Suprapubic skin (tissue), 4 donors: Measurements from ENCODE around the gene RBM47. TPM values are rescaled to one million over a fixed set of nuclear protein-coding genes. Genes with fewer than 3 reads are reported as not detected.

Experiments
- DNase-seq, 2 donors: peaks; one replicate each; pipeline ENCODE4 v3.0.0-alpha.2; 2019; ENCODE audit warnings: low spot score in 2 of 2
- H3K27ac ChIP-seq: fragments of 200-600 bp; sonication (generic); one replicate; pipeline ENCODE4 v1.5.1; 2019
- H3K27me3 ChIP-seq: fragments of 200-600 bp; sonication (generic); one replicate; pipeline ENCODE4 v1.5.1; 2019
- H3K36me3 ChIP-seq: fragments of 200-600 bp; sonication (generic); one replicate; pipeline ENCODE4 v1.5.1; 2019
- H3K4me1 ChIP-seq: fragments of 200-600 bp; sonication (generic); one replicate; pipeline ENCODE4 v1.5.1; 2019
- H3K4me3 ChIP-seq: fragments of 200-600 bp; sonication (generic); one replicate; pipeline ENCODE4 v1.5.1; 2019; ENCODE audit warnings: mild to moderate bottlenecking
- H3K9me3 ChIP-seq: fragments of 200-600 bp; sonication (generic); one replicate; pipeline ENCODE4 v1.5.1; 2019
- EP300 ChIP-seq: sonication (generic); formaldehyde crosslinking; IDR thresholded peaks from one replicate; pipeline ENCODE4 v1.6.1; 2017; ENCODE audit warnings: antibody characterized with exemption
- POLR2A ChIP-seq, 2 donors: fragments of 450-650 bp; IDR thresholded peaks; one replicate each; pipeline ENCODE4 v1.6.1; 2017; ENCODE audit warnings: antibody characterized with exemption in 2 of 2, mild to moderate bottlenecking in 2 of 2, moderate library complexity in 2 of 2
- POLR2AphosphoS5 ChIP-seq, 3 donors: sonication (generic); formaldehyde crosslinking; IDR thresholded peaks; one replicate each; pipeline ENCODE4 v1.6.1; 2017; ENCODE audit warnings: antibody characterized with exemption in 3 of 3
- WGBS: methylation state at CpG from one replicate; pipeline ENCODE4 v1.1.5; 2018; 5-methylcytosine and 5-hydroxymethylcytosine counted together
- total RNA-seq, 4 donors: library from RNA; depleted of rRNA; stranded (reverse); fragments of >200 nt; gene quantifications; one replicate each; pipeline ENCODE4 v1.1.0, GENCODE V29; 2016
- TF ChIP-seq, protein P1 (sequence below), 2 donors: fragments of 200-600 bp in 1 of 2; fragments of 450-650 bp in 1 of 2; sonication (generic) in 1 of 2; IDR thresholded peaks; one replicate each; pipeline ENCODE4 v1.5.1; 2016 to 2019; ENCODE audit warnings: antibody characterized with exemption in 2 of 2, mild to moderate bottlenecking in 1 of 2, moderate library complexity in 1 of 2

Gene RBM47
- total RNA-seq, 4 donors from 2014 or later = 40.2 to 286 (median 47.4) TPM

DNA sequence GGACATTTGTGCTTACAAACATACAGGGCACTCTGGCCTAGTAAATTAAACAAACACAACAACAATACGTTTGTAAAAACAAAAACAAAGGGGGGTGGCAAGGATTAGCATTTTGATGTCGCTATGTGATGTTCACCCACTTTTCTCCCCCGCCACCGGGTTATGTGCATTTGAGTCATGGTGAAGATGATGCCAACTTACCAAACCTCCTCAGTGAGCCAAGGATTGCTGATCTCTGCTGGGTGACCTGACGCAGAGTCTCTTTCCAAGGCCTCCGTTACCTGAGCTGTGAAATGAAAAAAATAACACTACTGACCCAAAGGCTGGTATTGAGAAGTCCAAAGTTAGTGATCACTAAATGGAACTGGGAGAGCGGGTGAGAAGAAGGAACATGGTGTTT is 85.4 kb downstream of the RBM47 start:
- Histone ChIP-seq H3K9me3 (no peaks in the 10 kb centered on the region), H3K27me3 (no peaks in the 10 kb centered on the region), H3K36me3 (no peaks in the 10 kb centered on the region), H3K27ac (no peak overlapping the region), H3K4me3 (no peak overlapping the region), H3K4me1 (no peaks in the 10 kb centered on the region)
- no peak for DNase-seq
- WGBS = 92% methylated on average over 7 of the region's 7 CpGs
- no peak for TF ChIP-seq POLR2AphosphoS5 (IDR thresholded peaks at IDR 0.05)
- TF ChIP-seq POLR2A (IDR thresholded peaks at IDR 0.05) = no peak
- TF ChIP-seq, protein P1, sequence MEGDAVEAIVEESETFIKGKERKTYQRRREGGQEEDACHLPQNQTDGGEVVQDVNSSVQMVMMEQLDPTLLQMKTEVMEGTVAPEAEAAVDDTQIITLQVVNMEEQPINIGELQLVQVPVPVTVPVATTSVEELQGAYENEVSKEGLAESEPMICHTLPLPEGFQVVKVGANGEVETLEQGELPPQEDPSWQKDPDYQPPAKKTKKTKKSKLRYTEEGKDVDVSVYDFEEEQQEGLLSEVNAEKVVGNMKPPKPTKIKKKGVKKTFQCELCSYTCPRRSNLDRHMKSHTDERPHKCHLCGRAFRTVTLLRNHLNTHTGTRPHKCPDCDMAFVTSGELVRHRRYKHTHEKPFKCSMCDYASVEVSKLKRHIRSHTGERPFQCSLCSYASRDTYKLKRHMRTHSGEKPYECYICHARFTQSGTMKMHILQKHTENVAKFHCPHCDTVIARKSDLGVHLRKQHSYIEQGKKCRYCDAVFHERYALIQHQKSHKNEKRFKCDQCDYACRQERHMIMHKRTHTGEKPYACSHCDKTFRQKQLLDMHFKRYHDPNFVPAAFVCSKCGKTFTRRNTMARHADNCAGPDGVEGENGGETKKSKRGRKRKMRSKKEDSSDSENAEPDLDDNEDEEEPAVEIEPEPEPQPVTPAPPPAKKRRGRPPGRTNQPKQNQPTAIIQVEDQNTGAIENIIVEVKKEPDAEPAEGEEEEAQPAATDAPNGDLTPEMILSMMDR (IDR thresholded peaks at IDR 0.05) = no peak
- TF ChIP-seq EP300 = no peak

DNA sequence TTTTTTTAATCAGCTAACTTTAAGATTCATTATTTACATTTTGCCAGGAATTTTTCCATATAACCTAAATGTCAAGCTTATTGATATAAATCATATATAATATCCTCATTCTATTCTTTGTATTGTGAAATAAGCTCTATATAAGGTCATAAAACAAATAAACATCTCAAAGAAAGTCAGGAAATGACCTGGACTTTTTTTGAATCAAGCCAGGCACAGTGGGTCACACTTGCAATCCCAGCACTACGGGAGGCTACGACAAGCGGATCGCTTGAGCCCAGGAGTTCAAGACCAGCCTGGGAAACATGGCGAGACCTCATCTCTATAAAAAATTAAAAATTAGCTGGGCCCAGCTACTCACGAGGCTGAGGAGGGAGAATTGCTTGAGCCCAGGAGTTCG is 88.9 kb downstream of the RBM47 start:
- no peak overlapping the region for H3K27ac ChIP-seq
- TF ChIP-seq POLR2A (IDR thresholded peaks at IDR 0.05) (no peak), EP300 (no peak), POLR2AphosphoS5 (IDR thresholded peaks at IDR 0.05) (no peak)
- TF ChIP-seq, protein P1 (IDR thresholded peaks at IDR 0.05) = no peak

DNA sequence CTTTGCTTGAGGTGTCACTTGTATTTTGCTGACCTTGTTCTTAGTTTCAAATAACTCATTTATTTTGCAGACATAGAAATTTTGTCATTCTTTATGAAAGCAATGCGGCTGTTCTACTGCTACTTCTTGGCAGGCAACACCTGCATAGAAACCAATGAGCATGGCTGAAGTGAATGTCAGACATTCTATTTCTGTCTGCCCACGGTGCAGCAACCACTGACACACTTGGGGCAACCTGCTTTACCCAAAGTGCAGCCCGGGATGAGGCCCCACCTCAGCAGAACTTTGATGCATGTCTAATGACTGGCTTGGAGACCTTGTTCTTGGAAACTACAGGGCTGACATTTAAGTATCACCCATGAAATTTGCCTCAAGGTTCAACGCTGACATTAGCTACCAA is 93.6 kb downstream of the RBM47 start:
- no peak for TF ChIP-seq EP300
- TF ChIP-seq, protein P1 (IDR thresholded peaks at IDR 0.05) = no peak
- no peak for TF ChIP-seq POLR2AphosphoS5 (IDR thresholded peaks at IDR 0.05)
- no peak for DNase-seq
- Histone ChIP-seq H3K9me3 (no peaks in the 10 kb centered on the region), H3K36me3 (no peaks in the 10 kb centered on the region), H3K27ac (no peak overlapping the region), H3K4me1 (no peaks in the 10 kb centered on the region), H3K4me3 (no peak overlapping the region), H3K27me3 (no peaks in the 10 kb centered on the region)
- 79% methylated on average over 4 of the region's 4 CpGs for WGBS

More for the DNA sequence above, 88.9 kb downstream of the RBM47 start:
- Histone ChIP-seq H3K9me3 (no peaks in the 10 kb centered on the region), H3K4me1 (no peaks in the 10 kb centered on the region), H3K27me3 (no peaks in the 10 kb centered on the region), H3K4me3 (no peak overlapping the region), H3K36me3 (no peaks in the 10 kb centered on the region)
- no peak for DNase-seq
- 87% methylated on average over 7 of the region's 7 CpGs for WGBS

DNA sequence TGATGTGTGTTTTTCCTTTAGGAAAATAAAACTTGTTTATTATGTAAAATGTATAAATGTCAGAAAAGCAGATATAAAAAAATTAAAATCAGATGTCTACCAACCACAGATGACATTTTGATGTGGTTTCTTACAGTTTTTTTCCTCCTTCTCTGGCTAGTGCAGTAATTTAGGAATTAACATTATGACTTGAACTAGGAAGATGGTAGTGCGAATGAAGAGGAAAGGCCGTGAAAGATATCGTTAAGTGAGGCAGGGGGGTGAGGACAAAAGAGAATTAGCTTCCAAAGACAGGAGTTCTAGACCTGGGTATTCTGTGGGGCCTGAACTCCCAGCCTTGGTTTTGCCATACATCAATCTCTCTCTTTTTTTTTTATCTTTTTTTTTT is 98.0 kb downstream of the RBM47 start:
- TF ChIP-seq, protein P1 (IDR thresholded peaks at IDR 0.05) = no peak
- no peak for TF ChIP-seq EP300
- no peak for TF ChIP-seq POLR2A (IDR thresholded peaks at IDR 0.05)
- TF ChIP-seq POLR2AphosphoS5 (IDR thresholded peaks at IDR 0.05) = no peak
- Histone ChIP-seq H3K4me1 (no peaks in the 10 kb centered on the region), H3K36me3 (no peaks in the 10 kb centered on the region), H3K9me3 (no peaks in the 10 kb centered on the region), H3K27me3 (no peaks in the 10 kb centered on the region), H3K4me3 (no peak overlapping the region), H3K27ac (no peak overlapping the region)
- 74% methylated on average over 3 of the region's 3 CpGs for WGBS
- DNase-seq = no peak

DNA sequence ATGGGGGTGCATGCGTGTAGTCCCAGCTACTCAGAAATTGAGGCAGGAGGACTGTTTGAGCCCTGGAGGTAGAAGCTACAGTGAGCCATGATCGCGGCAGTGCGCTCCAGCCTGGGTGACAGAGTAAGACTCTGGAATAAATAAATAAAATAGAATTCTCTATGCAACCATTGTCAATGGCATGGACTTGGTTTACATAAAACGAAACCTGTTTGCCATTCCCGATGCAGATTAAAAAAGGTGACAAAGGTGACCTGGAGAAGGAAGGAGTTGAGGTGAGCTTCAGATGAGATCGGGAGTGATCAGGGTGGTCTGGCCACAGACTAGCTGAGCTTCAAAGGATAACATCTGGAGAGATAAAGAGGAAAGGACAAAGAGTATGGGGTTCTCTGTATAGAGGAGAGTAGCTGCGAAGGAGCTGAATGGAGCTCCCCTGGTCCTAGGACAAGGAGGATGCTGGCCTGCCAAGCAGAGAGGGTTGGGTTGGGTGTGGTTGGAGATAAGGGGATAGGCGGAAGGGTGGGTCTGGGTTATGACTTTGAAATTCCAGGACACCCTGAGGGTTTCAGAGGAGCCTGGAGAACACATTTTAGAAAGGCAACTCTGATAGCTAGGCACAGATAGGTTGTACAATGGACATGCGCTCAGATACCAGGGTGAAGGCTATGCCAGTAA is 98.6 kb downstream of the RBM47 start:
- Histone ChIP-seq H3K9me3 (no peaks in the 10 kb centered on the region), H3K4me3 (no peak overlapping the region), H3K4me1 (peaks cover 4% of the 10 kb centered on the region), H3K27ac (no peak overlapping the region), H3K27me3 (no peaks in the 10 kb centered on the region), H3K36me3 (no peaks in the 10 kb centered on the region)
- DNase-seq = no peak
- TF ChIP-seq POLR2A (IDR thresholded peaks at IDR 0.05) = no peak
- no peak for TF ChIP-seq POLR2AphosphoS5 (IDR thresholded peaks at IDR 0.05)
- TF ChIP-seq EP300 = no peak
- TF ChIP-seq, protein P1 (IDR thresholded peaks at IDR 0.05) = no peak
- 81% methylated on average over 10 of the region's 10 CpGs for WGBS
